ENCODE data around the gene FHL2.

The FHL2 gene

GRCh38 chr2:105378276-105378840 is 20.5 kb downstream of the FHL2 start:
- no peak for DNase-seq

- no peak for DNase-seq
These were observed 21.0 kb downstream of the FHL2 start for GRCh38 chr2:105377871-105378270.

GRCh38 chr2:105376789-105377240 is 22.0 kb downstream of the FHL2 start:
- DNase-seq = no peak

GRCh38 chr2:105376010-105376409 is 22.8 kb downstream of the FHL2 start:
- no peak for DNase-seq

- DNase-seq = no peak
These were observed 23.8 kb downstream of the FHL2 start for GRCh38 chr2:105375001-105375561.

GRCh38 chr2:105373895-105374401 is 24.9 kb downstream of the FHL2 start:
- no peak for DNase-seq

GRCh38 chr2:105373344-105373781 is 25.5 kb downstream of the FHL2 start:
- DNase-seq = no peak

GRCh38 chr2:105371810-105372209 is 27.0 kb downstream of the FHL2 start:
- no peak for DNase-seq

GRCh38 chr2:105371156-105371555 is 27.7 kb downstream of the FHL2 start:
- no peak for DNase-seq

- DNase-seq = peak; percentile 33 to 59
These were observed 28.8 kb downstream of the FHL2 start for GRCh38 chr2:105369777-105370690.

GRCh38 chr2:105368759-105369408 is 30.0 kb downstream of the FHL2 start:
- DNase-seq = no peak

- DNase-seq = no peak
These were observed 33.6 kb downstream of the FHL2 start for GRCh38 chr2:105365206-105365605.

- no peak for DNase-seq
These were observed 34.3 kb downstream of the FHL2 start for GRCh38 chr2:105364436-105365139.

GRCh38 chr2:105362862-105363591 is 35.8 kb downstream of the FHL2 start:
- DNase-seq = no peak

GRCh38 chr2:105361102-105361889 is 37.6 kb downstream of the FHL2 start:
- DNase-seq = no peak

GRCh38 chr2:105358593-105358992 is 40.3 kb downstream of the FHL2 start:
- DNase-seq = no peak

GRCh38 chr2:105357122-105357521 is 41.7 kb downstream of the FHL2 start:
- no peak for DNase-seq

- DNase-seq = peak; percentile 8 to 21
These were observed 54.0 kb downstream of the FHL2 start for GRCh38 chr2:105344704-105345345.

GRCh38 chr2:105339414-105339813 is 59.4 kb downstream of the FHL2 start:
- DNase-seq = no peak

GRCh38 chr2:105338020-105338385 is 60.8 kb downstream of the FHL2 start:
- no peak for DNase-seq

All from SHP77 (cell line).